Neural cell (in vitro differentiated cells): ENCODE results near the gene RPAP2. TPM values are rescaled to one million over a fixed set of nuclear protein-coding genes. Genes with fewer than 3 reads are reported as not detected.
"Not testable (repeated sequence)": the region's sequence is repeated elsewhere in the genome, so short reads cannot be mapped to it uniquely, and the experiment has no call there.

Experiments used
- H2AFZ ChIP-seq: fragments of 200-600, 300-800 bp; sonication (generic), shearing (Covaris generic); 2 replicates; pipeline ENCODE4 v1.6.0; 2014; ENCODE audit warnings: low read depth, mild to moderate bottlenecking, antibody characterized with exemption, low read length, moderate library complexity
- H3F3A ChIP-seq: fragments of 200-600 bp; shearing (Covaris generic); 2 replicates; pipeline ENCODE4 v1.6.1; 2016; ENCODE audit warnings: mild to moderate bottlenecking, moderate library complexity, mixed read lengths, antibody characterized with exemption, low read length; ENCODE audit not compliant: insufficient read depth, poor library complexity, severe bottlenecking
- H3K27ac ChIP-seq: fragments of 200-600, 300-800 bp; sonication (generic), shearing (Covaris generic); 2 replicates; pipeline ENCODE4 v1.5.1; 2014; ENCODE audit warnings: mild to moderate bottlenecking, low read length, moderate library complexity
- H3K27me3 ChIP-seq: fragments of 300-800, 200-600 bp; sonication (generic), shearing (Covaris generic); 2 replicates; pipeline ENCODE4 v1.6.0; 2014; ENCODE audit warnings: mild to moderate bottlenecking, low read depth, low read length, moderate library complexity; ENCODE audit not compliant: insufficient read depth
- H3K36me3 ChIP-seq: fragments of 300-800, 200-600 bp; sonication (generic), shearing (Covaris generic); 2 replicates; pipeline ENCODE4 v1.5.1; 2014; ENCODE audit warnings: mild to moderate bottlenecking, antibody characterized with exemption, low read length, moderate library complexity; ENCODE audit not compliant: insufficient read depth
- H3K4me2 ChIP-seq: fragments of 300-800, 200-600 bp; sonication (generic), shearing (Covaris generic); 2 replicates; pipeline ENCODE4 v1.6.0; 2014; ENCODE audit warnings: mild to moderate bottlenecking, low read length
- H3K4me3 ChIP-seq: fragments of 300-800, 200-600 bp; sonication (generic), shearing (Covaris generic); 2 replicates; pipeline ENCODE4 v1.5.1; 2014; ENCODE audit warnings: mild to moderate bottlenecking, low read length, moderate library complexity
- H3K79me2 ChIP-seq: fragments of 200-600 bp; shearing (Covaris generic); replicated peaks from 2 replicates; pipeline ENCODE4 v1.6.0; 2014; ENCODE audit warnings: mild to moderate bottlenecking, low read length, moderate library complexity; ENCODE audit not compliant: insufficient read depth
- H3K9ac ChIP-seq: fragments of 300-800, 200-600 bp; sonication (generic), shearing (Covaris generic); 2 replicates; pipeline ENCODE4 v1.6.1; 2016; ENCODE audit warnings: mild to moderate bottlenecking, low read length, mixed read lengths
- H3K9me2 ChIP-seq: fragments of 200-600 bp; shearing (Covaris generic); 2 replicates; pipeline ENCODE4 v1.6.1; 2016; ENCODE audit warnings: mild to moderate bottlenecking, low read length, mixed read lengths; ENCODE audit not compliant: insufficient read depth
- H3K9me3 ChIP-seq: fragments of 200-600, 300-800 bp; sonication (generic), shearing (Covaris generic); 2 replicates; pipeline ENCODE4 v1.6.1; 2016; ENCODE audit warnings: mild to moderate bottlenecking, mixed run types, low read length, moderate library complexity, mixed read lengths
- H4K20me1 ChIP-seq: fragments of 200-600 bp; shearing (Covaris generic); 2 replicates; pipeline ENCODE4 v1.6.1; 2016; ENCODE audit warnings: mild to moderate bottlenecking, mixed run types; ENCODE audit not compliant: insufficient read depth
- CTCF ChIP-seq: fragments of 450-650 bp; IDR thresholded peaks from 2 replicates; pipeline ENCODE4 v1.5.1; 2014; ENCODE audit warnings: antibody characterized with exemption, mild to moderate bottlenecking, moderate library complexity; ENCODE audit not compliant: poor library complexity, severe bottlenecking
- EP300 ChIP-seq: fragments of 450-650 bp; conservative IDR thresholded peaks from 2 replicates; pipeline ENCODE4 v1.6.1; 2014; ENCODE audit warnings: antibody characterized with exemption, mild to moderate bottlenecking, moderate library complexity; ENCODE audit not compliant: poor library complexity, severe bottlenecking
- EZH2 ChIP-seq: fragments of 200-600, 300-800 bp; shearing (Covaris generic), sonication (generic); IDR thresholded peaks from 2 replicates; pipeline ENCODE4 v1.6.1; 2014; ENCODE audit warnings: antibody characterized with exemption, low read length, borderline replicate concordance, mild to moderate bottlenecking; ENCODE audit not compliant: insufficient read depth, poor library complexity, severe bottlenecking
- MXI1 ChIP-seq: fragments of 450-650 bp; conservative IDR thresholded peaks from 2 replicates; pipeline ENCODE4 v1.6.1; 2014; ENCODE audit warnings: antibody characterized with exemption, mild to moderate bottlenecking; ENCODE audit not compliant: poor library complexity, severe bottlenecking
- POLR2AphosphoS5 ChIP-seq: IDR thresholded peaks from 2 replicates; pipeline ENCODE4 v1.6.1; 2012
- RAD21 ChIP-seq: fragments of 450-650 bp; conservative IDR thresholded peaks from 2 replicates; pipeline ENCODE4 v1.6.1; 2014; ENCODE audit warnings: antibody characterized with exemption, mild to moderate bottlenecking, moderate library complexity
- SMC3 ChIP-seq: fragments of 450-650 bp; conservative IDR thresholded peaks from 2 replicates; pipeline ENCODE4 v1.6.1; 2014; ENCODE audit warnings: antibody characterized with exemption, mild to moderate bottlenecking, moderate library complexity; ENCODE audit not compliant: poor library complexity
- TAF1 ChIP-seq: IDR thresholded peaks from 2 replicates; pipeline ENCODE4 v1.6.1; 2012; ENCODE audit warnings: low read depth
- polyA plus RNA-seq: library from polyadenylated mRNA; depleted of rRNA; stranded (reverse); fragments of >200 nt; gene quantifications from 2 replicates; pipeline ENCODE4 v1.2.3, GENCODE V29; 2014

Gene RPAP2
- polyA plus RNA-seq, 1 donor from 2014 or later = 9.3 TPM

DNA sequence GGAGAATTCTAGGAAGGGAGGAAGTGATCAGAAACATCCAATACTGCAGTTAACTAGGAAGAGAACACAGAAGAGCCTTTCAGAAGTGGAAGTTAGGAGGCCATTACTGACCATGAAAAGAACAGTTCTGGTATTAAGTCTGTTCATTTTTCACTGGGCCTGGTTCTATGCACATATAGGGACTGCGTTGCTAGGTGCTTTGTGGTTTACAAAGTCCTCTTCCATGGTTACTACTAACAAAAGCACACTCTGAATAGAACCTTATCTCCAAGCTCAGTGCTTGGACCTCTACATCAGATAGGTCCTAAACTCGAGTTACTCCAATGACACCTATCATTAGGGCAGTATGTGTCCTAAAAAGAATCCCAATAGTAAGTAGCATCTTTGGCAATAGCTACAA, 75.4 kb downstream of the RPAP2 start:
- H3K27ac ChIP-seq = no peak overlapping the region
- no peaks in the 10 kb centered on the region for H3K27me3 ChIP-seq
- no peak overlapping the region for H3K4me3 ChIP-seq
- H2AFZ ChIP-seq = no peak overlapping the region
- no peak overlapping the region for H3K9ac ChIP-seq
- no peaks in the 10 kb centered on the region for H3F3A ChIP-seq
- no peaks in the 10 kb centered on the region for H3K36me3 ChIP-seq
- H3K79me2 ChIP-seq = no peaks in the 10 kb centered on the region
- TF ChIP-seq RAD21 = no peak
- no peak for TF ChIP-seq CTCF
- TF ChIP-seq SMC3 = no peak
- no peak for TF ChIP-seq POLR2AphosphoS5
- TF ChIP-seq MXI1 = no peak
- no peak for TF ChIP-seq EP300
- no peak for TF ChIP-seq EZH2
- no peaks in the 10 kb centered on the region for H3K9me2 ChIP-seq
- no peaks in the 10 kb centered on the region for H3K9me3 ChIP-seq
- no peak overlapping the region for H3K4me2 ChIP-seq
- no peaks in the 10 kb centered on the region for H4K20me1 ChIP-seq

GRCh38 chr1:92376345-92376744, 77.5 kb downstream of the RPAP2 start:
- Histone ChIP-seq H3K36me3 (no peaks in the 10 kb centered on the region), H3K27ac (no peak overlapping the region), H3K9ac (no peak overlapping the region), H4K20me1 (no peaks in the 10 kb centered on the region), H3K4me3 (no peak overlapping the region), H3K27me3 (no peaks in the 10 kb centered on the region), H2AFZ (no peak overlapping the region), H3K9me2 (no peaks in the 10 kb centered on the region), H3K79me2 (no peaks in the 10 kb centered on the region), H3K4me2 (no peak overlapping the region), H3K9me3 (no peaks in the 10 kb centered on the region), H3F3A (no peaks in the 10 kb centered on the region)
- no peak for TF ChIP-seq TAF1
- no peak for TF ChIP-seq EZH2
- TF ChIP-seq RAD21 = no peak
- TF ChIP-seq CTCF = no peak
- TF ChIP-seq EP300 = no peak
- no peak for TF ChIP-seq SMC3
- no peak for TF ChIP-seq POLR2AphosphoS5

GRCh38 chr1:92377991-92378390, 79.1 kb downstream of the RPAP2 start:
- not testable (repeated sequence) for H3K79me2 ChIP-seq, H3K9me3 ChIP-seq, H3K9me2 ChIP-seq, H3K27me3 ChIP-seq, H3K4me2 ChIP-seq, H3K9ac ChIP-seq, H3F3A ChIP-seq, H3K36me3 ChIP-seq, H3K27ac ChIP-seq, H2AFZ ChIP-seq, H4K20me1 ChIP-seq, H3K4me3 ChIP-seq
